ENCODE data around the gene TANC2.

Gene TANC2

DNA sequence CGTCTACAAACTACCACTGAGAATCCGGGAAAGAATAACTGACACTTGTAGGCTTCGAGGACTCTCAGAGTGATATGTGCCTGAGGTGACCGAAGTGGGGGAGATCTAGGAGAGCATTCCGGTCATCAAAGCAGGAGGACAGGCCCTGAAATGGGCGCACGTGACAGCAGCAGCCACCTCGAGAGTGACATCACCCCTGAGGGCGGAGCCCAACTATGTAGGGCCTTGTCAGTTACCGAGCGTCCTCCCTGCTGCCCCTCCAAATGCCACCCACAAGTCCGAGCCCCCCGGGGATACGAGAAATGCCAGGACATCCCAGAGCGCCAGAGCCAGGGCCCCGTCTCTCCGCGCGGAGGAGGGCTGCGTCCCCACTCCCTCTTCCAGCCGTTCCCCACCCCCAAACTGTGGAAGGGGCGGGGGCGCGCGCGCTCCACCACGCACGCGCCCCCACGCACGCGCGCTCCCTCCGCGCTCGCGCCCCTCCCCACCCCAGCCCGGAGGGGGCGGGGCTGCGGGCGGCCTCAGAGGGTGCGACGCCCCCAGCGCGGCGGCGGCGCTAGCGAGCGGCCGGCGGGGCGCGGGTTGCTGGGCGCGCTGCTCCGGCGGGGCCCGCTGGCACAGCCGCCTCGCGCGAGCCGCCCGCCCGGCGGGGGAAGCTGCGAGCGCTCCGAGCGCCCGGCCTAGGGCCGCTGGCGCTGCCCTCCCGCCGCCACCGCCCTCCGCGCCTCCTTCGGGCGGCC is at the start of gene TANC2:
TANC2 (plus strand) TSS at position 550 of the 740 bp plus-strand sequence. CDS start 43,325 bp downstream, outside the sequence.
- peak; percentile 48 for DNase-seq (ENCODE audit: low read depth, low spot score)

DNA sequence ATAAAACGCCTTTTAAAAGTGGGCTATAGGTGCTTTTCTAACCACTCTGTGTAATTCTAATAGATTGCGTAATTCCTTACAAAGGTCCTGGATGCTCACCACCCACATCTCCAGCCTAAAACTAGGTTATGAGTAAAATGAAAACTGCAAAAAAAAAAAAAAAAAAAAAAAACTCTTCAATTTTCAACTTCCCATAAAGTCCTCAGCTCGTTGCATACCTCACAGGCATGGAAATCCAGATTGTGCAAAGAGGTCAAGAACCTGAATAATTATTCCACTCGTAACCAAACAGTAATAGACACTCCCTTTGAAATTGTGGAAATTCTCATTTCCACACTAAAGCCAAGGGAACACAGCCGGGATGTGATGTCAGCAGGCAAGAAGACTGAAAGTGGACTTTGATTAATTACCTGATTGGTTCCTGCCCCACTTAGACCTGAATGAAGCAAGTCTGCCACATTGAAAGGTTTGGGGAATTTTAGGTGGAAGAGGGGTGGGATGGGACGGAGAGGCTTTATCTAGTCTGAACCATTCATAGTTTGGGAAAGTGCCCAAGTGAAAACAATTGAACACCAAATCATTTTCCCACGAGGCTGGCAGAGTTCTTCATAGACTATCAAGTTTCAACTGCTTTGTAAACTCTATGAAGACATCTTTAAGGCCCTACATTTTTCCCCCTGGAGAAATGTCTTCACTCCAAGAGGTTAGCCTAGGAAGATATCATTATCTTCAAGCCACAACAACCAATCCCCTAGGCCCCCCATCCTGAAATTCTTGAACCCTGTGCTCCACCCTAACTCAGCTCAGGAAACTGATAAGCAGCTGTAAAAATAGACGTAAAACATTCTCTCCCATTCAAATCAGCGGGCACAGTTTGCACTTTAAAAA is 49.1 kb upstream of the TANC2 start:
- no peak for DNase-seq (ENCODE audit: low read depth, low spot score)

GRCh38 chr17:62919388-62919787 is 46.6 kb upstream of the TANC2 start:
- DNase-seq (ENCODE audit: low read depth, low spot score), result no peak

GRCh38 chr17:62920300-62920699 is 45.7 kb upstream of the TANC2 start:
- no peak for DNase-seq (ENCODE audit: low read depth, low spot score)

DNA sequence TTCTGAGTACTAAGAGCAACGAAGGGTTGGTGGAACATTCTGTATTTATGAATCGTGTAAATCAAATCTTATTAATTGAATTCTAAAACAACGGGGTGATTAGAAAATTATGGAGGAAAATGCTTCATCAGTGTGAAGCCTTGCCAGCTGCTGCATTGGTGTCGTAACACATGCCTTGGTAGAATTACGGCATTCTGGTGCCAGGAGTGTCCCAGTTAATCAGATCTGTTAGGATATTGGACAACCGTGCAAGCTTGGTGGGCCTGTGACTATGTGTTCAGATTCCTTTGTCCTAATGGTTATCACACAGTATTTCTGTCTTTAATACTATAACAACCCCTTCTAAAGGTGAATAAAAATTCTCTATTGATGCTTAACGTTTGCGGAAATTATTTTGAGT is 44.2 kb upstream of the TANC2 start:
- no peak for DNase-seq (ENCODE audit: low read depth, low spot score)

GRCh38 chr17:62923258-62924150 is 42.5 kb upstream of the TANC2 start:
- DNase-seq (ENCODE audit: low read depth, low spot score), result no peak

DNA sequence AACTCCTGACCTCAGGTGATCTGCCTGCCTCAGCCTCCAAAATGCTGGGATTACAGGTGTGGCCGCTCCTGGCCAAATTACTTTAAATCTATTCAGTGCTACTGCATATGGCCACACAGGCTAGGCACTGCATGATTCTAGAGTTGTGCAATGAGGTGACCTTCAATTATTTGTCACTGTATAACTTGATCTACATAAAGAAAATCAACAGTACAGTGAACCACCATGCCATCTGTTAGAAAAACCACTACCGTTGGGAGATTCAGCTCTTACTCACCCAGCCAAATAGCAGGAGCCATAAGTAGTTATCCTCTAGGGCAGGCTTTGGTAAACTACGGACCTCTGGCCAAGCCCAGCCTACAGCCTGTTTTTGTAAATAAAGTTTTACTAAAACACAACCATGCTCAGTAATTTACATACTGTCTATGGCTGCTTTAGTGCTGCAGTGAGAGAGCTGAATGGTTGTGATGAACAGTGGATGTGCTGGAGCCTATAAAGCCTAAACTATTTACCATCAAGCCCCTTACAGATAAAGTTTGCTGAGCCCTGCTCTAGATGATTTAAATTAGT is 40.7 kb upstream of the TANC2 start:
- DNase-seq (ENCODE audit: low read depth, low spot score), result no peak

DNA sequence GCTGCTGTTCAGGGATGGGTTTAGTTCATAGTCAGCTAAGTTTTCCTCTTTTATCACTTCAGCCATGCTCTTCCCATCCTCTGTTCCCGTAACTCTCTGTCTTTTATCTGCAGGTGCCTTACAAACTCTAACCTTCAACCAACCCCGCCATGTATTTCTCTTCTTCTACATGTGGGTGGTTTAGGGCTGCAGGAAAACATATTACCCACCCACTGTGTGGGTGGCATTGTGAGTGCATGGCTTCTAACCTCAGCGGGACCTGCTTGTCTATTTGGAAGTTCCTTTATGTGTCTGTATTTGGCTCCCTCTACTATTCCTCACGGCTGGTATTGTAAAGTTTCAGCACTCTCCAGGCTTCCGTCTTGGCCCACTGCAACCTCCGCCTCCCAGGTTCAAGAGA is 39.0 kb upstream of the TANC2 start:
- DNase-seq (ENCODE audit: low read depth, low spot score), result no peak

DNA sequence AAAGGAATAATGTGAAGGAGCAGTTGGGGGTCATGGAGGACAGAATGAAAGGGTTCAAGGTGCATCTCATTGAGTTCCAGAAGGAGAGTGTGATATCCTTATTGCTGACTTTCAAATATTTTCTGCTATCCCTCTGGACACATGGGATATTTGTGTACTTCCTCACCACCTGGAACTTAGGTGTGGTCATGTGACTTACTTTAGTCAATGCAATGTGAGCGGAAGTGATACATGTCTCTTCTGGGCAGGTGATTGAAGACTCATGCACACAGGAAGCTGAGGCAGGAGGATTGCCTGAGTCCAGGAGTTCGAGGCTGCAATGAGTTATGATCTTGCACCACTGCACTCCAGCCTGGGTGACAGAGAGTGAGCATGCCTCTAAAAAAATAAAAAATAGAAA is 36.7 kb upstream of the TANC2 start:
- no peak for DNase-seq (ENCODE audit: low read depth, low spot score)

- no peak for DNase-seq (ENCODE audit: low read depth, low spot score)
Observed at GRCh38 chr17:62931101-62931500, 34.9 kb upstream of the TANC2 start.

GRCh38 chr17:62933501-62934385 is 32.3 kb upstream of the TANC2 start:
- no peak for DNase-seq (ENCODE audit: low read depth, low spot score)

DNA sequence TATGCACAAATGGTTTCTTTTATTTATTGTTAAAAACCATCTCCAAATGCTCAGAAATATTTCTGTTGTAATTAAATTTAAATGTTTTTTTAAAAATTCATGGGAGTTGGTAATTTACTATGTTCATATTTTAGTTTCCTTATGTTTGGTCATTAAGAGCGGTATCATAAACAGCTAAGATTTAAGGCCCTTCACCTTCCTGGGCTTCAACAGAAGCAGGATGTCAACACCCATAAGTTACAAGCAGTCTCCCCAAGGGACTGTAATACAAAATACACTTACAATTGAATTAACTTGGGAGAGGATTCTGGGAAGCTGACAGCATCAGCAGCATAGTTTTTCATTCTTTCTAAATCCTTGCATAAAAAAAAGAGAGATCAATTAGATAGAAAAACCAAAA is 30.9 kb upstream of the TANC2 start:
- DNase-seq (ENCODE audit: low read depth, low spot score), result no peak

DNA sequence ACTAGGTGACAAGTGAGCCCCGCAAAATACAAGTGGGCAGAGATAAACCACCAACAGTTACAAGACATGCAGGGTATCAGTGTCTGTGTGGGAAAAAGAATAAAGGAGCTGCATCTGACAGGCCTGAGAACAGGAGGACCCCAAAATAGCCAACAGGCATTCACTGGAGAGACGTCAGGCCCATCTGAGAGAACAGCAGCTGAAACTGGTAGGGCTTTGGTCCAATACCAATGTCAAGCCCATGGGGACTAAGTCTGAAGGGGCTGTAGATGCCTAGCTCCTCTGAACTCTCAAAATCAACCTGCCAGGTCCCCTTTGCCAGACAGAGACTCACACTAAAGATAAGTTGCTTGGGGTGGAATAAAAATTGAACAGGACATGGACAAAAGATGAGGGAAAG is 30.5 kb upstream of the TANC2 start:
- no peak for DNase-seq (ENCODE audit: low read depth, low spot score)

DNA sequence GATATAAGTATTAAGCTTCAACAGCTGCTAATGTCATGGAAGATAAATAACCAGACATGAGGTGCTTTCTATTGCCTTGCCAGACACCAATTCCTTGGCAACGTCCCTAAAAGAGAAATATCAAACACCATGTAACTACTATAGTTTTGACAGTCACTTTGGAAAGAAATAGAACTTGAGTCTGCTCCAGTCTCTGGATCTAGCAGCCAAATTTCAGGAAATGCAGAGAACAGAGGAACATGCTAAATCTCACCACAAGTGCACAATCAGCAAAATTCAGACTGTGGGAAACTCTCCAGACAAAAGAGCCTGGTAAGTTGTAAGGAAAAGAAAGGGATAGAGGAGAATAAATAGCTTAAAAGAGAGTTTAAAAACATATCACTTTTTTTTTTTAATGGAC is 28.4 kb upstream of the TANC2 start:
- DNase-seq (ENCODE audit: low read depth, low spot score), result no peak

DNA sequence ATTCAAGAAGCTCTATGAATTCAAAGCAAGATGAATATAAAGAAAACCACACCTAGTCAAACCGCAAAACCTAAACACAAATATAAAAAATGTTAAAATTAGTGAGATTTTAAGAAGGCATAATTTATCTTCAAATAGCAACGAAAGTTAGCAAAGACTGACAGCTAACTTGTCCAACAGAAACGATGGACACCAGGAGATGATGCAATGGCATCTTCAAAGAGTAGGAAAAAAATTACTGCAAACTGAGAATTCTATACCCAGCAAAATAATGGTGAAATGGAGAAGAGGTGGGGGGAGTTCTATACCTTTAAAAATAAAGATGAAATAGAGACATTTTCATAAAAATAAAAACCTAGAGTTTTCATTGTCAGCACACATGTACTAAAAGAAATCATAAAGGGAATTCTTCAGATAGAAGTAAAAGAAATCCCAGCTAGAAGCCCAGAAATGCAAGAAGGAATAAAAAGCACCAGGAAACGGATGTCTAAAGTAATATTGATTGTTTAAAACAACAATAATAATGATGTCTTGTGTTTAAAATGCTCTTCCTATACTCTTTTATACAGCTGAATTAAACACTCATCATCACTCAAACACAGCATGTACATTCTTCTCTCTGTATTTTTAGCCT is 24.6 kb upstream of the TANC2 start:
- no peak for DNase-seq (ENCODE audit: low read depth, low spot score)

DNA sequence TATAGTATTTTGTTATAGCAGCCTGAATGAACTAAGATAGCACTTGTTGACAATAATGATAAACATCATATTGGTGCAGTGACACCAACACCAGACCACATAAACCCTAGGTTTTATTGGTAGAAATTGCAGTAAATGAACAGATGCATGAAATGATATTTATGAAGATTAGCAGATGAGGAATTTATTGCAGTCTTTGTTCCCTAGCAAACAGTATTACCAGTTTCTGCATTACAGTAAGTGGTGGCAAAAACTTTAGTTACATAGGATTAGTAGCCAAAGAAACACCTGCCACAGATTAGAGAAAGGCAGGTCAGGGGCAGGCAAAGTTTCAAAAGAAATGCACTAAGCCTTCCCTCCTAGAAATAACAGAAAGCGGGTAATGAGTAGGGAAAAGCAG is 17.7 kb upstream of the TANC2 start:
- DNase-seq (ENCODE audit: low read depth, low spot score), result no peak

GRCh38 chr17:62949036-62949435 is 17.0 kb upstream of the TANC2 start:
- no peak for DNase-seq (ENCODE audit: low read depth, low spot score)

DNA sequence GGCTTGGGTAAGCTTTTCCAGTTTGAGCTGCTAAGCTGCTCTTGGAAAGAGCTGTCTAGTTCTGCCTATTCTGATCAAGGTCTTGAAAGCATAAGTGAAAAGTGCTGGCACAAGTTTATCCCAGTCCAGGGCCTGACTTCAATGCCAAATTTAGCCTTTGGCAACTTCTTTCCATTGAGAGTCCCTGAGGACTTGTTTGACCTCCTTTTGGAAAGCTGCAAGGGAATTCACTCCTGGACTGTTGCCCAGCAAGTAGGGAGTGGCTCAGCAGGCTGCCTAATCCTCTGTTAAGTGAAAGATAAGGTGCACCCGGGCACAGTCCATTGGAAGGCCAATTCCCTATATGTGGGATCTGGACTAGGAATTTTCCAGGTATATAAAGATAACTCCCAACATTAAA is 16.0 kb upstream of the TANC2 start:
- no peak for DNase-seq (ENCODE audit: low read depth, low spot score)

DNA sequence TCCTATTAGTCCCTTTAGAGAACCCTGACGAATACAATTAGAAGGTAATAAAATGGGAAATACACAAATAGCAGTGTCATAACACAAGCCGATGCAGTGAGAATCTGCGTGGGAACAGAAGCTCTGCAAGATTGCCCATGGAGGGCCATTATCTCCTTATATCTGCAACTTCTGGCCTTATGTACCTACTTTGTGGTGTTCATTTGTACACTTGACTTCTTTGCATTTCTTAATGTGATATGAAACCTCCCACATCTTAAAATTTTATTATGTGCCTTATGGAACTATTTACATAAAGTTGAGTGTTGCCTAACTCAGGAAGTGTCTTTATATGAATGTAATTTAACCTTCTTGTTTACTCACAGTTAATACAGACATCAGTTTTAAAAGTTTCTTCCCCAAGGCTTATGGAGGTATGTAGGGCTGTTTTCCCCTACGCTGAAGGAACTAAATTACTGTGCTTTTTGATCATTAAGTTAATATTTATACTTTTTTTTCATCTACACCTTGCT is 10.1 kb upstream of the TANC2 start:
- DNase-seq (ENCODE audit: low read depth, low spot score), result no peak

DNA sequence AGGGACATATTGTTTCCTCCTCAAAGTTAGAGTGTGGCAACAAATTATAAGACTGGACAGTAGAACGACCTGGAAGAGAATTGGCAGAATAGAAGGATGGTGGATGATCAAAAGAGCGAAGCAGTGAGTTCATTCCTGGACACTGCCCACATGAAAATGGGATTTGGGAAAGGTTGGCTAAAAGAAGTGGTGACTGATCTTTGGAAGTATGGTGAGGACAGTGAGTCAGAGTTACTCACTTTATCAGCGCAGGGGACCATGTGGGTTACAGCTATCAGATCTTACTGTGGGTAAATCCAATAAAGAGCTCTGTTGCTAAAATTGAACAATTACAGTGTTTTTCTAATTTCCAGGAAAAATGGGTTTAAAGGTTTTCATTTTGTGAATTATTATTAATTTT is 2.7 kb upstream of the TANC2 start:
- no peak for DNase-seq (ENCODE audit: low read depth, low spot score)

Measured in activated CD4-positive, CD25-positive, alpha-beta regulatory T cell treated with anti-CD3 and anti-CD28 coated beads, Interleukin-2, amount 50 U/mL, for 16 hours (primary cell).